NCI-H446 treated with DMSO at 0.1 percent for 48 hours (cell line): Measurements from ENCODE around the gene PTGES.
"Not testable (repeated sequence)": the region's sequence is repeated elsewhere in the genome, so short reads cannot be mapped to it uniquely, and the experiment has no call there.

Experiments used
- DNase-seq: peaks from one replicate; lab custom pipeline; 2025; lab: John Stamatoyannopoulos, UW

The PTGES gene, protein sequence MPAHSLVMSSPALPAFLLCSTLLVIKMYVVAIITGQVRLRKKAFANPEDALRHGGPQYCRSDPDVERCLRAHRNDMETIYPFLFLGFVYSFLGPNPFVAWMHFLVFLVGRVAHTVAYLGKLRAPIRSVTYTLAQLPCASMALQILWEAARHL

DNA sequence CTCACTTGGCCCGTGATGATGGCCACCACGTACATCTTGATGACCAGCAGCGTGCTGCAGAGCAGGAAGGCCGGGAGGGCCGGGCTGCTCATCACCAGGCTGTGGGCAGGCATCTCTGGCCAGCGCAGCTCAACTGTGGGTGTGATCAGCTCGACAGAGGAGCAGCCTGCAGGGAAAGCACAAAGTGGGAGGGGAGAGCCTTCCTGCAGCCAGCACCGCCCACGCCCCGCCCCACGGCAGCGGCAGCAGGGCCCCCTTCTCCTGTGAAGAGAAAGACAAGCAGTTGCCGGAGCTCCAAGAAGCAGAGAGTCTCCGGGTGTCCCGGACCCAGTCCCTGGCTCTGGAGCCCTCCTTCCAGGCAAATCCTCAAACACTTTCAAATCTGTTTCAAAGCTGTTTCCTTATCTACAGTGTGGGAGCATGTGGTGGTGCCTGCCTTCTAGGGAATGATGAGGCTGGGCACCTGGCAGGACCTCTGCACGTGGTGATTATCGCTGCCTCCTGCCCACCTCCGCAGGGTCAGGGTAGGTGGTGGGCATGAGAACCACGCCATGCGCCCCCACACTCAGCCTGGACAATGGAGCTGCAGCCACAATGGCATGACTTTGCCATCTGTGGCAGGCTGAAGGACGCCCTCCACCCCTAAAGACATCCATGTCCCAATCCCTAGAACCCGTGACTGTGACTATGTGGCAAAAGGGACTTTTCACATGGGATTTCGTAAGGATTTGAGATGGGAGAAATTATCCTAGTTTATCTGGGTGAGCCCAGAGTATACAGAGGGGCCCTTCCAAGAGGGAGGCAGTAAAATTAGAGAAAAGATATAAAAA, at the start of gene PTGES:
TSS of gene PTGES (minus strand) at position 143 of the 830 bp plus-strand sequence. CDS start at position 113, 30 bp downstream.
- DNase-seq: no peak

DNA sequence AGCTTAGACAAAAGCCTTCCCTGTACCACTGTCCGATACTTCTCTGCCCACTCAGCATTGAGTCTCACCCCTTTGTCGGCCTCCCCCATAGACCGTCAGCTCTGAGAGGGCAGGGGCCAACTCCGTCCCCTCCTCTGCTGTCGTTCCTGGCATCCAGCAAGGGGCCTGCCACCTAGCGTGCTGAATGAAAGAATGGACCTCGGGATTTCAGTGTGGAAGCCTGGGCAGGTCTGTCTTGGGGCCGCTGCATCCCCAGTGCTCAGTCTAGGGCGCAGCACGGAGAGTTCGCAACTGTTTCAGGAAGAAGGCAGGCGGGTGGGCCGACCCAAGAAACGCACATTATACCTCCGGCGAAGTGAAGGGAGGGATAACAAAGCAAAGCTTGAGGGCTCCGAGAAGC, 48.7 kb upstream of the PTGES start:
- no peak for DNase-seq

DNA sequence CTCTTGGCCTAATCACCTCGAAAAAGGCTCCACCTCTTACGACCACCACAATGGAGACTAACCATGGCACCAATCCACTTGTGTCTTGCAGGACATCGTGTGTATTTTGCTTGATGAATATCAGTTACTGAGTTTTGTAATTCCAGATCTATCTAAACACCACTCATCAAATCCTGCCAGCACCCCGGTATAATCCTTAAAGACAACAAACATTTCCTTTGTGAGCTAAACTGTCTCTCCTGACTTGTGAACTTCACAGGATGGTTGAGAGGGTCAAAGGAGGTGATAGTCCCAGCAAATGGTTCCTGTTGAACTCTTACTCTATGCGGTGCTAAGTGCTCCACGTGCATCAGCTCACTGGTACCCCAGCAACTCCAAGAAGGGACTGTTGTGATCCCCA, 46.1 kb upstream of the PTGES start:
- DNase-seq: no peak

DNA sequence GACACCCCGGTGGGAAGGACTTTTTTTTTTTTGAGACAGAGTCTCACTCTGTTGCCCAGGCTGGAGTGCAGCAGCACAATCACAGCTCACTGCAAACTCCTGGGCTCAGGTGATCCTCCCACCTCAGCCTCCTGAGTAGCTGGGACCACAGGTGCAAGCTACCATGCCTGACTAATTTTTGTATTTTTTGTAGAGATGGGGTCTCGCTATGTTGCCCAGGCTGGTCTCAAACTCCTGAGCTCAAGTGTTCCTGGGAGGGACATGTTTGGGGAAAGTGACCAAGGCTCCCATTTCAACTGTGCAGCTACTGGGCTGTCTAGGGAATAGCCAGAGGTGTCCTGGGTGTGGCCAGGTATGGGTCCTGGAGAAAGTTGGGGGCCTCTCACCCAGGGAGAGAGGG, 43.2 kb upstream of the PTGES start:
- not testable (repeated sequence) for DNase-seq

DNA sequence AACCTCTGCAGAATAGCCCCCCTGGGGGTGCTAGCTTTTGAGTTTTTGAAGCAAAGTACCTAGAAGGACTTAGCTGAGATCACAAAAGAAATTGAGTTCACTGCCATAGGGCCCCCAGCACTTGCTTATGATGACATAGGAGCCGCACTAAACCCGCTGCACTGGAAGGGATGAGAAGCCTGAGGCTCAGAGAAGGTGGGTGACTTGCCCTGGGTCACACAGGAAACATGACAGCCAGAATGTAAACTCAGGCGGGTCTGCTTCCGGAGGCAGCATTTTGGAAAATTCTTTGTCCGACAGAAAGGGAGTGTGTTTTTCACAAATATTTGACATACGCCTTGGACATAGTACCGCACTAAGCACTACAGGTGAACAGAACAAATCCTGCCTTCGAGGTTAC, 41.7 kb upstream of the PTGES start:
- DNase-seq: no peak

DNA sequence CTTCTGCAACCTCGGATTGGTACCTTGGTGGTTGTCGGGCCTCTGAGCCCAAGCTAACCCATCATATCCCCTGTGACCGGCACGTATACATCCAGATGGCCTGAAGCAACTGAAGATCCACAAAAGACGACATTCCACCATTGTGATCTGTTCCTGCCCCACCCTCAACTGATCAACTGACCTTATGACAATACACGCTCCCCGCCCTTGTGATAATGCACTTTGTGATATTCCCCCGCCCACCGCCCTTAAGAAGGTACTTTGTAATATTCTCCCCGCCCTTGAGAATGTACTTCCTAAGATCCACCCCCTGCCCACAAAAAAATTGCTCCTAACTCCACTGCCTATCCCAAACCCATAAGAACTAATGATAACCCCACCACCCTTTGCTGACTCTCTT, 33.6 kb upstream of the PTGES start:
- no peak for DNase-seq

DNA sequence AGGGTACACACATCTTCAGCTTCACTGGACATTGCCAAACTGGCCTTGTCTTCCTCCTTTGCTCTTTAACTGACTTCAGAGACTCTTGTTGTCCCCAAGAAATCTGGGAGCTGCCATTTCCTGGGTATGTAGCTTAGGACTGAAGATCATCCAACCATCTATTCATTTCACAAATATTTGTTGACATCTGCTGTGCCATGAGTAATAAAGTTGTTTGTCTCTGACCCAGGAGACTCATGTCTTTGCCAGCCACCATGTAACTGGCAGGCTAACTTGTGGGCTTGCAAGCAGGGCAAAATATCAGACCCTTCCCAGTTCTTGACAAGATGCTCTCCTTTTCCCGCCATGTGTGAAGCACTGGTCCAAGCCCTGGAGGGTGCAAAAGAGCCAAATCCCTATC, 33.0 kb upstream of the PTGES start:
- no peak for DNase-seq

DNA sequence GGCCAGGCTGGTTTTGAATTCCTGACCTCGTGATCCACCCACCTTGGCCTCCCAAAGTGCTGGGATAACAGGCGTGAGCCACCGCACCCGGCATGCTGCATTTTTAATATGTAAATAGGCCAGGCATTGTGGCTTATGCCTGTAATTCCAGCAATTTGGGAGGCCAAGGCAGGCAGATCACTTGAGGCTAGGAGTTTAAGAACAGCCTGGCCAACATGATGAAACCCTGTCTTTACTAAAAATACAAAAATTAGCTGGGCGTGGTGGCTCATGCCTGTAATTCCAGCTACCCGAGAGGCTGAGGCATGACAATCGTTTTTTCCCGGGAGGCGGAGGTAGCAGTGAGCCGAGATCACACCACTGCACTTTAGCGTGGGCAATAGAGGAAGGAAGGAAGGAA, 32.1 kb upstream of the PTGES start:
- DNase-seq: not testable (repeated sequence)

DNA sequence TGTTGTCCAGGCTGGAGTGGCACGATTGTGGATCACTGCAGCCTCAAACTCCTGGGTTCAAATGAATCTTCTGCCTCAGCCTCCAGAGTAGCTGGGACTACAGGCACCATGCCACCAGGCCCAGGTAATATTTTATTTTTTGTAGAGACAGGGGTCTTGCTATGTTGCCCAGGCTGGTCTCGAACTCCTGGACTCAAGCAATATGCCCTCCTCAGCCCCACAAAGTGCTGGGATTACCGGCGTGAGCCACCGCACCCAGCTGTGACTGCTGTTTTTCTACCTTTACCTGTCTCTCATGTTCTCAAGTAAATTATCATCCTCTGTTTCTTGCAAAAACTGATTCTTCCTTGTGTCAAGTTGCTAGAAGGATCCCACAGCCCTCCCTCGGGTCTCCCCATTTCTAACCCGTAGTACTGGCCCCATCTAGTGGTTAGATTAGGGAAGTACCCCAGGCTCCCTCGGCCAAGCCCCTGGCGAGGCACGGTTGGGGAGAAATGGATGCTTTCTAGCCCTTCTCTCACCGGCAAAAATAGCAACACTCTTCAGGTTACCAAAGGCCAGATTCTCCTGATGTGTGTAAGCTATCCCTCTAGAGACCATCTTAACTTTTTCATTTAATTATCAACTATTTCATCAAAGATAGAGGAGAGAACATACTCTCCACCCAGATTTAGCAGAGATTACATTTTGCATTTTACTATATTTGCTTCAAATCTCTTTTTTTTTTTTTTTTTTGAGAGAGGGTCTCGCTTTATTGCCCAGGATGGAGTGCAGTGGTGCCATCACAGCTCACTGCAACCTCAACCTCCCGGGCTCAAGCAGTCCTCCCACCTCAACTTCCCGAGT, 30.9 kb upstream of the PTGES start:
- no peak for DNase-seq

DNA sequence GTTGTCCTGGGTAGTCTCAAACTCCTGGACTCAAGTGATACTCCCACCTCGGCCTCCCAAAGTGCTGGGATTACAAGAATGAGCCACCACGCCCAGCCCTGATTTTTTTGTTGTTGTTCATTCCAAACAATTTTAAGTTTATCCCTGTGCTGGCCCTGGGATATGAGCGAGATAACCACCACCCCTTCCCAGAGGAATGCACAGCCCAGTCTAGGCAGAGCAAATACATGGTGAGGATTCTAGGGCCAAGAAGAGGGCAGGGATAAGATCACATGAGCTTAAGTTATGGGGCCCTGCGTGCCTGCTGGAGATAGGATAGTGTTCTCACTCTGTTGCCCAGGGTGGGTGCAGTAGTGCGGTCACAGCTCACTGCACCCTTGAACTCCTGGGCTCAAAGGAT, 29.1 kb upstream of the PTGES start:
- no peak for DNase-seq

DNA sequence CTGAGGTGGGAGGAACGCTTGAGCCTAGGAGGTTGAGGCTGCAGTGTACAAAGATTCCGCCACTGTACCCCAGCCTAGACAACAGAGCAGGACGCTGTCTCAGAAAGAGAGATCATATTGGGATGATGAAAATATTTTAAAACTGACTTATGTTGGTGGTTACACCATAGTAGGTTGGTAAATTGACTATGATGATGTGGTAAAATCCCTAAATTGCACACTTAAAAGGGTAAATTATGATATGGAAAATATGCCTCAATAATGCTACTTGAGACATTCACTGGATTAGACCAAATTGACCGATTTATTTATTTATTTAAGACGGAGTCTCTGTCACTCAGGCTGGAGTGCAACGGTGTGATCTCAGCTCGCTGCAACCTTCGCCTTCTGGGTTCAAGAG, 28.3 kb upstream of the PTGES start:
- no peak for DNase-seq

DNA sequence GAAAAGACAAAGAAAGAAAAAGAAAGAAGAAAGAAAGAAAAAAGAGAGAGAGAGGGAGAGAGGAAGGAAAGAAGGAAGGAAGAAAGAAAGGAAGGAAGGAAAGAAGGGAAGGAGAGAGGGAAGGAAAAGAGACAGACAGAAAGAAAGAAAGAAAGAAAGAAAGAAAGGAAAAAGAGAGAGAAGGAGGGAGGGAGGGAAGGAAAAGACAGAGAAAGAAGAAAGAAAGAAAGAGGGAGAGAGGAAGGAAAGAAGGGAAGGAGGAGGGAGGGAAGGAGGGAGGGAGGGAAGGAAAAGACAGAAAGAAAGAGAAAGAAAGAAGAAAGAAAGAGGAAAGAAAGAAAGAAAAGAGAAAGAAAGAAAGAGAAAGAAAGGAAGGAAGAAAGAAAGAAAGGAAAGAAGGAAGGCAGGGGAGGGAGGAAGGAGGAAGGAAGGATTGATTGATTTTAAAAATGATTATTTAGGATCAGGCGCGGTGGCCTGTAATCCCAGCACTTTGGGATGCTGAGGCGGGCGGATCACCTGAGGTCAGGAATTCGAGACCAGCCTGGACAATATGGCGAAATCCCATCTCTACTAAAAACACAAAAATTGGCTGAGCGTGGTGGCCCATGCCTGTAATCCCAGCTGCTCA, 26.8 kb upstream of the PTGES start:
- no peak for DNase-seq

DNA sequence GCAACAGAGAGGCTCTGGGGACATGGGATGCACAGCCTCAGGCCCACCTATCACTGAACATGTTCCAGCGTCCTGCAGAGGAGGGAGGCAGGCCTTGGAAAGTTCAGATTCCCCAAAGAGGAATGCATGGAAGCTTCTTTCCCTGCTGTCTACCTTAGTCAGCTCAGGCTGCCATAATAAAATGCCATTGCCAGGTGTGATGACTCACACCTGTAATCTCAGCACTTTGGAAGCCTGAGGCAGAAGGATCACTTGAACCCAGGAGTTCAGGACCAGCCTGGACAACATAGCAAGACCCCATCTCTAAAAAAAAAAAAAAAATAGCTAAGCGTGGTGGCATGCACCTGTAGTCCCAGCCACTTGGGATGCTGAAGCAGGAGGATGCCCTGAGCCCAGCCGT, 25.6 kb upstream of the PTGES start:
- no peak for DNase-seq

DNA sequence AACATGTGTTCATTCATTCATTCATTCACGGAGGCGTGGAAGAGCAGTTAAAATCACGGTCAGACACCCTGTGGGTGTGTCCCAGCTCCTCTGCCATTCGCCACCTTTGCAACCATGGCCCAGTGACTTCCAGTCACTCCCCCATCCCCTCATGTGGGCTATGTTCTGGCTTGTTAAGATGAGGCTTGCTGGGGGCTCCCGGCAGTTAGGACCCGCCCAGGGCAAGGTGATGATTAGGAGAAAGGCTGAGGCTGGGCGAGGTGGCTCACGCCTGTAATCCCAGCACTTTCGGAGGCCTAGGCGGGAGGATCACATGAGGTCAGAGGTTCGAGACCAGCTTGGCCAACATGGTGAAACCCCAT, 24.9 kb upstream of the PTGES start:
- DNase-seq: no peak

DNA sequence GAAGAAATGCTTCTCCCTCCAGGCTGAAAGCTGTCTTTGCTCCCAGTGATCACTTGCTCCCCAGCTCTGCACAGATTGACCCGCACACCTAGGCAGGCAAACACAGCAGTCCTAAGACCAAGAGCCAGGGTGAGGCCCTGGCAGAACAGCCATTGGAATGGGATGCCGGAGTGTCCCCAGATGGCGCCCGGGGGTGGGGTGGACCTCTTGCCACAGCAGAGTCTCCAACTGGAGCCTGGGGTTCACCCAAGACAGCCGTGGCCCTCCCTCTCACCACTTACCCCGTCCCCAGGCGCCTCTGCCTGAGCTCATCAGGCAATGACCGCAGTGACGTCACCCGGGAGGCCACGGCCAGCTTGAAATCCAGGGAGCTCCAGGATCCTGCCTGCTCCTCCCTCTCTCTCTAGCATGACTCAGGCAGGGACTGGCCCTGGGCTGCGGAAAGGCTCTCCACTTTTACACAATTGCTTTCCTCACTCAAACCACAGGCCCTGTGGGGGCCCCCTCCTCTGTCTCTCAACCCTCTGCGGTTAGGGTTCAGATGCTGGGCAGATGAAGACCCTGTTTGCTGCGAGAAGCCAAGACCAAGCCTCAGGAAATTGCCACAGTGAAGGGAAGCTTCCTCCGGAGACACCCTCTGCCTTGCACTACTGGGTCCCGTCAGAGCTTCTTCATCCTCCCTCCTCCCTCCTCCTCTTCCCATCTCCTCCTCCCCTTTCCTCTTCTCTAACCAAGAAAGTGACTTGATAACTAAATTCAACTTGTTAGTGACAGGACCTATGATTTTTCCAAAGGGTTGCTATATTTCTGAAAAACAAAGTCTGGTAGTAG, 24.3 kb upstream of the PTGES start:
- no peak for DNase-seq

DNA sequence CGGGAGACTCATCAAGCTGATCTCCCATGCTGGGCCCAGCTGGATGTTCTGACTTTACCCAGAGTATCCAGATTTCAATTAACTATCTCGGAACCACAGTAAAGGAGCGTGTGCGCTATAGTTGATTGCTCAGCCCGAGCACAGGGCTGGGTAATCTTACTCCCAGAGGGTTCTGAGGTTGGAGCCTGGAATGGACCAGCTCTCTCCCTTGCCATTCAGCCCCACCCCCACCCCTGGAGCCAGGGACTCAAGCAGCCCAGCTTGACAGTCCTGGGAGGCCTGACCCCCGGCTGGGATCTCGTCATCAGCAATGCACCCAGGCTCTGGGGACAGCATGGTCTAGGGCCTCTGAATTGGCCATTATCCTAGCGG, 23.7 kb upstream of the PTGES start:
- DNase-seq: no peak

DNA sequence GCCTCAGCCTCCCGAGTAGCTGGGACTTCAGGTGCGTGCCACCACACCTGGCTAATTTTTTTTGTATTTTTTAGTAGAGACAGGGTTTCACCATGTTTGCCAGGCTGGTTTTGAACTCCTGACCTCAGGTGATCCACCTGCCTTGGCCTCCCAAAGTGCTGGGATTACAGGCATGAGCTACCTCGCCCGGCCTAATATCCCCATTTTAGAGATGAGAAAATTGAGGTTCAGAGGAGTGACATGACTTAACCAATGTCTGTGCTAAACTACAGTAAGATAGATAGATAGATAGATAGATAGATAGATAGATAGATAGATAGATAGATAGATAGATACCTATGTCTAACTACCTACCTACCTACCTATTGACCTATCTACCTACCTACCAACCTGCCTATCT, 23.3 kb upstream of the PTGES start:
- not testable (repeated sequence) for DNase-seq

DNA sequence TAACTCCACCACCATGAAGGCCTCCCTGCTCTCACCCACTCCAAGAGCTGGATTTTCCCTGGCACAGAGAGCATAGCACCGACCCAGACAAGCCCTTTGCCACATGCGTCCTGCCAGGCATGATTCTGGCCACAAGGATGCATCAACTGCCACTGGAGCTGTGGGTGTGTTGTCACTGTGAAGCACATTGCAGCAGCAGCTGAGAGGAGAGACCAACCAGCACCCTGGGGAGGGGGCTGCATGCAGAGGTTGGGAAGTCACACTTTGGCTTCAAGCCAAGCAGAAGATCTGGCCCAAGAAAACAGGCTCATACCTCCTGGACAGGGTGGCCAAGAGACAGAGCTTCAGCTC, 22.6 kb upstream of the PTGES start:
- no peak for DNase-seq

DNA sequence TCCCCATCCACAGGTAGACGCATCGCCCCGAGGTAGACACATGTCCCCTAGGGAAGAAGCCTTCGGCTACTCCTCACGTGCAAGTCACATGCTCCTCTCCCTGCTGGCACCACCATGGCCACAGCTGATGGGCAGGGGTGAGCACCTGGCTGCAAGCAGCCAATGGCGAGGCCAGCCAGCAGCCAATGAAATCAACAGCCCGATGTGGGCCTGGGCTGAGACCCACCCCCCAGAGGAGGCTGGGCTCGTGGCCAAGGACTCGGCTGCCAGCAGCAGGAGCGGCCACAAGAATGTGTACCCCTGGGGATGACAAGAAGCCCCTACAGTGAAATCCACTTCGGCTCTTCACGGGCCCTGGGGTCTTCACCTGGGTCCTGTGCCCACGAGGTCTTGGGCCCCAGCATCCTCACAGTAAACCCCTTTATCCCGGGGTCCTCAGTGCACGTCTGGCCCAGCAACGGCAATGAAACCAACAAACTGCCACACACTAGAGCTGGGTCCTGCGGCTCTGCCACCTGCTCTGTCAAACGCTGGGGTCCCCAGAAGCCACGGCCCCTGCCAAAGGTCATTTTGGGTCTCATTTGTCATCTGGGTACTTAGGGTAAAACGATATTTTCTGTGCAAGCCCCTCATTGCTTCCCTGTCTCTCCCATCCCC, 22.1 kb upstream of the PTGES start:
- DNase-seq: no peak

DNA sequence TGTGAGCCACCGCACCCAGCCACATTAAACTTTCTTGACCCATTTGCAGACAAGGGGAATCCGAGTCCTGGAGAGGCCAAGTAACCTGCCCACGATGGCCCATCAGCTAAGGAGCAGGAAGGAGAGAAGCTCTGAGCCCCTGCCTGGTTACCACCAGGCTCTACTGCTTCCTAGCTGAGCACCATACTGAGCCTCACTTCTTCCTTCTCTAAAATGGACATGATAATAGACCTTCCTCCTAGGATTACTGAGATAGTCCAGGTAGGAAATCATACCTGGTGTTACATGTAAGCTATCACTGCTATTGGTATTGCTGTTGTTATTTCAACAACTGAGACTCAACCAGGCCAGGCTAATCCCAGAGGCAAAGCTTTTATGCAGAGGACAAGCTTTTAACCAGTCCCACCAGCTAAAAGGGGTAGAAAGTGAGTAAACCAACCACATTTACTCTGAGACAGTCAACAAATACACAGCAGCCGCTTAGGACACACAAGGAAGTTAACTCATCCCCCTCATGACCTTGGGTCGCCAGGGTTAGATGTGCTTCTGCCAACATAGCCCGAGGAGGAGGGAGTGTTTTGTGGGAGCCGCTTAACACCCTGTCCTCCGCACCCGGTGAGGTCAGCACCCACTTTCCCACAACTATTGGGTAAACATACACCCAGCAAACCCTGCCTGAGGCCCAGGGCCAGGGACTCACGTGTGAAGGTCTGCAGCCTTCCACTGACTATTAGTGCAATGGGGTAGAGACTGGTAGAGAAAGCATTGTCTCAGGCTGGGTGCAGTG, 20.6 kb upstream of the PTGES start:
- DNase-seq: no peak

DNA sequence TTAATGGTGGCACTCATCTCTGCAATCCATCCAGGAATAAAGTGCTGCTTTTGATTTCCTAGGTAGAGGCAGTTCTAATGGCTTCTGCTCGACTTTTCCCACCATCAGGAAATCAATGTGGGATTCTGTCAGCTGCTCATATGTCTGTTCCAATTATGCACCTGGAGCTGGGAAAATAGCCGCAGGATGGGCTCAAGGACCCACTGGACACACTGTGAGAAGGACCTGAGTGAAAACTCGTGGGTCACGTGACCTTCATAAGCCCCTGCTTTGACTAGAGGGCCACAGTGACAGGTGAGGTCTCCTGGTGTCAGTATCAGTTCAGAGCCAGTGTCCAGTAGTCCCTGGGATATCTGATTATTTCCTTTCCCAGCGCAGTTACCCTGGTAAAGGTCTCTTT, 17.9 kb upstream of the PTGES start:
- DNase-seq: no peak
